Breast epithelium (tissue), 3 donors: ENCODE results near the gene MT3.

ENCODE experiments used
- CTCF ChIP-seq, 3 donors: fragments of 450-650 bp; IDR thresholded peaks; one replicate each; pipeline ENCODE4 v1.5.1; 2016 to 2017; ENCODE audit warnings: antibody characterized with exemption in 3 of 3, mild to moderate bottlenecking in 3 of 3, moderate library complexity in 3 of 3
- POLR2A ChIP-seq: fragments of 450-650 bp; IDR thresholded peaks from one replicate; pipeline ENCODE4 v1.6.1; 2016; ENCODE audit warnings: antibody characterized with exemption, mild to moderate bottlenecking, moderate library complexity
- POLR2AphosphoS5 ChIP-seq, 3 donors: sonication (generic); formaldehyde crosslinking; IDR thresholded peaks; one replicate each; pipeline ENCODE4 v1.6.1; 2017; ENCODE audit warnings: antibody characterized with exemption in 3 of 3

GRCh38 chr16:56626685-56627084, 37.4 kb downstream of the MT3 start:
- TF ChIP-seq CTCF (IDR thresholded peaks at IDR 0.05) (no peak), POLR2AphosphoS5 (IDR thresholded peaks at IDR 0.05) (no peak), POLR2A (no peak)
